Mammary epithelial cell (primary cell): Measurements from ENCODE around the gene TUSC2.

Experiments
- CTCF ChIP-seq, 2 donors: IDR thresholded peaks in 1 of 2; conservative IDR thresholded peaks in 1 of 2; 2 replicates each; pipeline ENCODE4 v1.5.1; 2011 to 2012; ENCODE audit warnings: inconsistent platforms in 2 of 2, low read length in 2 of 2, mild to moderate bottlenecking in 2 of 2, control low read depth in 1 of 2, low read depth in 1 of 2; ENCODE audit not compliant: insufficient read depth in 1 of 2; ENCODE audit errors: extremely low read depth in 1 of 2
- EZH2 ChIP-seq: IDR thresholded peaks from 2 replicates; pipeline ENCODE4 v1.6.1; 2012; ENCODE audit warnings: low read length, inconsistent platforms, borderline replicate concordance

- TF ChIP-seq EZH2 (no peak), CTCF (conservative IDR thresholded peaks at IDR 0.05 in 1 of 2, IDR thresholded peaks at IDR 0.05 in 1 of 2; ENCODE audit: extremely low read depth in 1 of 2, insufficient read depth in 1 of 2, low read depth in 1 of 2, low read length in 2 of 2) (peak in 1 of 2 donors; percentile 25)
Observed at GRCh38 chr3:50303013-50303815, 24.8 kb downstream of the TUSC2 start, which contains the start of gene HYAL1.
